ENCODE results near the gene VANGL2. TPM values are rescaled to one million over a fixed set of nuclear protein-coding genes. Genes with fewer than 3 reads are reported as not detected.

The VANGL2 gene
- total and polyA plus RNA-seq, 7 donors, result 0.18 to 0.94 (median 0.44) TPM

- no peak overlapping the region for H3K27ac ChIP-seq
- no peak for DNase-seq
- intact Hi-C loops (cut with DNase I), result no loop called here
- no peak for ATAC-seq
- no peaks in the 10 kb centered on the region for H3K4me1 ChIP-seq
- WGBS, 3 donors, result 67 to 99% (median 89%) methylated on average over 2 of the region's 2 CpGs
- TF ChIP-seq CTCF (IDR thresholded peaks at IDR 0.05), result no peak
- no peaks in the 10 kb centered on the region for H3K36me3 ChIP-seq (ENCODE audit: insufficient read depth in 1 of 2, low read depth in 1 of 2)
- H3K4me3 ChIP-seq, result no peak overlapping the region
- H3K9me3 ChIP-seq, result no peaks in the 10 kb centered on the region
- no peaks in the 10 kb centered on the region for H3K27me3 ChIP-seq (ENCODE audit: insufficient read depth in 3 of 3, low read length in 2 of 3)
Measured at GRCh38 chr1:160431571-160431970, 31.2 kb downstream of the VANGL2 start.

- Histone ChIP-seq H3K36me3 (ENCODE audit: insufficient read depth in 1 of 2, low read depth in 1 of 2) (no peaks in the 10 kb centered on the region), H3K9me3 (no peaks in the 10 kb centered on the region), H3K4me3 (no peak overlapping the region), H3K4me1 (no peaks in the 10 kb centered on the region), H3K27me3 (ENCODE audit: insufficient read depth in 3 of 3, low read length in 2 of 3) (no peaks in the 10 kb centered on the region), H3K27ac (no peak overlapping the region)
- intact Hi-C loops (cut with DNase I), result no loop called here
- no peak for DNase-seq
- TF ChIP-seq CTCF (IDR thresholded peaks at IDR 0.05), result no peak
- ATAC-seq, result no peak
Measured at GRCh38 chr1:160432371-160432786, 32.0 kb downstream of the VANGL2 start.

GRCh38 chr1:160436966-160437365 is 36.6 kb downstream of the VANGL2 start:
- WGBS, 3 donors, result 54 to 68% (median 61%) methylated on average over 2 of the region's 2 CpGs
- intact Hi-C loops (cut with DNase I), result no loop called here
- no peak overlapping the region for H3K27ac ChIP-seq
- DNase-seq (no peak), ATAC-seq (no peak)
- no peaks in the 10 kb centered on the region for H3K36me3 ChIP-seq (ENCODE audit: insufficient read depth in 1 of 2, low read depth in 1 of 2)
- H3K9me3 ChIP-seq, result no peaks in the 10 kb centered on the region
- no peaks in the 10 kb centered on the region for H3K4me1 ChIP-seq
- no peak for TF ChIP-seq CTCF (IDR thresholded peaks at IDR 0.05)
- H3K4me3 ChIP-seq, result no peak overlapping the region
- no peaks in the 10 kb centered on the region for H3K27me3 ChIP-seq (ENCODE audit: insufficient read depth in 3 of 3, low read length in 2 of 3)

- Histone ChIP-seq H3K36me3 (ENCODE audit: insufficient read depth in 1 of 2, low read depth in 1 of 2) (no peaks in the 10 kb centered on the region), H3K9me3 (no peaks in the 10 kb centered on the region), H3K27ac (no peak overlapping the region), H3K27me3 (ENCODE audit: insufficient read depth in 3 of 3, low read length in 2 of 3) (no peaks in the 10 kb centered on the region), H3K4me3 (no peak overlapping the region), H3K4me1 (no peaks in the 10 kb centered on the region)
- ATAC-seq, result no peak
- intact Hi-C loops (cut with DNase I), result no loop called here
- no peak for DNase-seq
- WGBS, 3 donors, result 60 to 66% (median 64%) methylated on average over 4 of the region's 4 CpGs
- TF ChIP-seq CTCF (IDR thresholded peaks at IDR 0.05), result no peak
Measured at GRCh38 chr1:160437432-160438316, 37.3 kb downstream of the VANGL2 start.
